ENCODE measurements around the gene PLB1.

PLB1 gene

DNA sequence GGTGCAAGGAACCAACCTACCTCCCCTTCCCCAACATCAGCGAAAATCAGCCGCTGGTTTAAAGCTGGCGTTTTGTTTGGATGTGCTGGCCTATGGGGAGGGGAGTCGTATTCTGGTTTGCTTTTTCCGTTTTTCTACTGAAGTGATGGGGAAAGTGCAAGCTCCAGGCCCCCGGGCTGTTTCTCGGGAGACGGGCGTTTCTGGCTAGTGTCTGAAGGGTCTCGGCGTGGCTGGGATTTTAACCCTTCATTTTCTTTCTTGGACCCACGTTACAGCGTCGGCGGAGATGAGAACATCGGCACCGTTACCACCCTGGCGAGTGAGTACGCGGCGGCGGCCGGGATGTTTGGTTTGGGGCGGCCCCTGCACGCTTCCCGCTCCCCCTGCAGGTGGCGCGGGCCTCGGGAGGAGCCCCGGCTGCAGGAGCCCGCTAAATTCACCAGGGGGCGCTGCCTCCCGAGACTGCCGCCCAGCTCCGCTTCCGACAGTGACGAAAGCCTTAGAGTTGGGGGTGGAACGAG is 70.7 kb downstream of the PLB1 start:
- peak; percentile 68 for DNase-seq

GRCh38 chr2:28567061-28567471 is 71.2 kb downstream of the PLB1 start:
- no peak for DNase-seq

GRCh38 chr2:28568036-28568435 is 72.2 kb downstream of the PLB1 start:
- DNase-seq = no peak

GRCh38 chr2:28568533-28568932 is 72.7 kb downstream of the PLB1 start:
- DNase-seq = no peak

GRCh38 chr2:28570431-28570830 is 74.6 kb downstream of the PLB1 start:
- no peak for DNase-seq

- DNase-seq = no peak
Observed at GRCh38 chr2:28576714-28577113, 80.9 kb downstream of the PLB1 start.

DNA sequence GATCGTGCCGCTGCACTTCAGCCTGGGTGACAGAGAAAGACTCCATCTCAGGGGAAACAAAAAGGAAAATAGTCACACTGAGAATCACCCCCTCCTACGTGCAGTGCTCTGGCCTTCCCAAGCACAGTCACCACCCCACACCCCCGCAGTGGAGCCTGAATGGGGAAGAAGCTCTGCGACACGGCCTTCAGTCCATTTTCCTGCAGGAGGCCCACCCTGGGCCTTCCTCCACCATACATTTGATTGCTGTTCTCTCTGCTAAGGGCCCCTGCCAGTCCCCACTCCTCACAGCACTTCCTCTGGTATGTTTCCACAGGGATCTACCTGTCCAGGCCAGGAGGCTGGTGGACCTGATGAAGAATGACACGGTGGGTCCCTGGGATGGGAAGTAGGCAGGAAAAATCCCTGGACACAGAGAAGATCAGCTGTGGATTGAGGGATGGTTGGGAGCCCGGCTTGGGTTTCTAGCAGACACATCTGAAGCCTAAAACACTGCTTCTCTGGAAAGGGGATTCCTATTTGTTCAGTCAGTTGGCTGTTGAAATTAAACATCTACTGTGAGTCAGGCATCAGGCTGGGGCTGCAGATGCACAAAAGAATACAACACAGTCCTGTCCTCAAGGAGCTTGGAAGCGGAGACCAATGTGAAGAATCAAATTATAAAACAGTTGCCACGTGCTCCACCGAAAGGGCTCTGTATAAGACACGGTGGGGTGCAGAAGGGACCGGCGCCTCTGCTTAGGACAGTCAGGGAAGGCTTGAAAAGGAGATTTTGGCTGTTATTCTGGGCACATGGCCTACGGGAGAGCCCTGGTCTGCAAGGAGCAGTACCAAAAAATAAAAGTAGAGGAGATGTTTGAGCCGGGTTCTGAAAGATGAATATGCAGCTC is 82.2 kb downstream of the PLB1 start:
- DNase-seq = no peak

- DNase-seq = no peak
Observed at GRCh38 chr2:28578774-28579173, 82.9 kb downstream of the PLB1 start.

DNA sequence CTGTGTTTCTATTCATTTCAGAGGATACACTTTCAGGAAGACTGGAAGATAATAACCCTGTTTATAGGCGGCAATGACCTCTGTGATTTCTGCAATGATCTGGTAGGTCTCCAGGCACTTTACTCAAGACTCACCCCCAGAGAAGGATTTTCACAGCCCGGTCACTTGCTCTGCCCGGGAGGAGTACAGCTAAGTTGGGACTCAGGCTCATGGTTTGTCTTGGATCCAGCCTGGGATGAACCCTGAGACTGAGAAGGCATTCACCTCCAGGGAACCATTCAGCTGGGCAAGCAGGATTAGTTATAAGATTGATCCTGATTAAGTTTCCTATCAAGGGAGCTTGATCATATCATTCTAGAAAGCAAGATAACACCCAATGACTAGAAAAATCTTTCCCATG is 83.7 kb downstream of the PLB1 start:
- no peak for DNase-seq

- no peak for DNase-seq
Observed at GRCh38 chr2:28580078-28580477, 84.2 kb downstream of the PLB1 start.

GRCh38 chr2:28581312-28581711 is 85.5 kb downstream of the PLB1 start:
- no peak for DNase-seq

DNA sequence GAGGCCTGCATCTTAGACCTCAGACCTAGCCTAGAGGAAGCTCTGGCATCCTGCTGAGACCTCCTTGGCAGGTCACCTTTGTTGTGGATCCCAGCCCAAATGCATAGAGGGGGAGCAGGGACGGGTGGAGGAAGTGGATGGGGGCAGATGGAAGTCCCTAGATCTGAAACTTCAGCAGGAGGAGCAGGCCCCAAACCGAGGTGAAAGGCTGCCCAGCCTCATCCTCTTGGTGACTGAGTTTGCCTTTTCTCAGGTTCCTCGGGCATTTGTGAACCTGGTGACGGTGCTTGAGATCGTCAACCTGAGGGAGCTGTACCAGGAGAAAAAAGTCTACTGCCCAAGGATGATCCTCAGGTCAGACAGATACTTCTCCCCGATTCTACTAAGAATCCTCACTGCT is 86.3 kb downstream of the PLB1 start:
- DNase-seq = no peak

GRCh38 chr2:28582595-28582994 is 86.7 kb downstream of the PLB1 start:
- DNase-seq = no peak

DNA sequence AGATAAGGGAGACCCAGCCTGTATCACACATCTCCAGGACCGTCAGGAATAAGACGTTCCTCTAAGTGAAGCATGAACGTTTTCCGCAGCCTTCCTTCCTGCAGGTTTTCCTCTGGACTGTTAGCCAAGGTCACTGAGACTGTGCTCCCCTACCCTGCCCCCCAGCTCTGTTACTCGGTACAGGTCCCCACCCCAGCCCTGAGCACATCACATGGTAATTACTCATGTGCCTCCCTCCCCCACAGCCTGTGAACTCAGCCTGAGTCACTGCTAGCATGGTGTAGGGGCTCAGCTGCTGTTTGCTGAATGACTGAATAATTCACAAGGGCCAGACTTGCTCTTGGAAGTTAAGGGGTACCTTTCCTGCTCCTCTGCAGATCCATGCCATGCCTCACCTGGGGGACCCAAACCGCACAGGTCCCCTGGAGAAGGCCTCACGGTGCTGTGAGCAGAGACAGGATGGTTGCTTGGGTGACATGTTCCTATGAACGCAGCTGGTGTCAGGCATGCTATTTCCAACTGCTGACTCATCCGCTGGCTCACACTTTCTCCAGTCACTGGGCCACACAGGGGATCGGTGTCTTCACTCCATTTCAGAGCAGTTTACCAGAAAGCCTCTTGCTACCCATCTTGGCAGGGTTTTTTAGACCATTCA is 88.2 kb downstream of the PLB1 start:
- peak; percentile 50 for DNase-seq

DNA sequence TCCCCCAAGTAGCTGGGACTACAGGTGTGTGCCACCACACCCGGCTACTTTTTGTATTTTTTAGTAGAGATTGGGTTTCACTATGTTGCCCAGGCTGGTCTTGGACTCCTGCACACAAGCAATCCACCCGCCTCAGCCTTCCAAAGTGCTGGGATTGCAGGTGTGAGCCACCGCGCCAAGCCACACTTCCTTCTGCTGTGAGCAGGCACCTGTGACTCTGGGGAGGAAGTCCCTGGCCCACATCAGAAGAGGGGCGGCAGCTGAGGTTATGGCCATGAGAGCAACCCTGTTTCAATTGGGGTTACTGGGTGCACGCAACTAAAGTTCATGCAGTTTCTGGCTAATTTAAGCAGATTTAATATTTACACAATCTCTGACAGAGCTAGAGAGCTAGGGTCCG is 91.0 kb downstream of the PLB1 start:
- no peak for DNase-seq

- no peak for DNase-seq
Observed at GRCh38 chr2:28587526-28588291, 91.8 kb downstream of the PLB1 start.

GRCh38 chr2:28588292-28588670 is 92.4 kb downstream of the PLB1 start:
- DNase-seq = no peak

- no peak for DNase-seq
Observed at GRCh38 chr2:28589746-28590463, 94.0 kb downstream of the PLB1 start.

DNA sequence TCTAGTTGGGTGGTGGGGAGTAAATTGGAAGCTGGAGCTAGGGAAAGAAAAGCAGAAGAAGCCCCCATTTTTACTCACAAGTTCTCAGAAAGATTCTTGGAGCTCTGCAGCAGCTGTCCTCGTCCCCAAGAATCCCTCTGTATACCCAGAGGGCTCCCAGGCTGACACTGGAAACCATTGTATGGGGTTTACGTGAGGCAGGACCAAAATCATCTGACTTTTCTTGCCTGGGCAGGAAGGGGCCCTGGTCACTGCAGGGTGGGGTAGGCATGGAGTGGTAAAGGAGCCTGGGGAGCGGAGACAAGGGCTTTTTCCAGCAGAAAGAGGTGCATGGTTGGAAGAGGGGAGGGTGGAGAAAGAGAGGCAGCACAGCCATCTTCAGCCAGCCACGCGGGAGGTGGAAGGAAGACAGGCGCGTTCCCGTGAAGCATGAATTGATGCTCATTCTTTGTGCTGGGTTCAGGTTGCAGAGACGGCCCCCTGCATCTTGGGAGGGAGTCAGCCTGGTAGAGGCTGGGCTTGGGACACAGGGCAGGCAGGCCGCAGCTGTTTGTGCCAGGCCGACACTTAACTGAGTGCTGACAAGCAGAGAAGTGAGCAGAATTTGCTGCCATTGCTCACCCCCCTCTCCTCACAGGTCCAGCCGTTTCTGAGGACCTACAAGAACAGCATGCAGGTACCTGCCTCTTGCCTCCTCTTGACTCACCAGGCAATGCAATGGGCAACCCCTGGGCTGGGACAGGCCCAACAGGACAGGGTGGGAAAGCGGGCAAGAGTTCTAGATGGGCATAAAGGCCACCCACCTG is 94.8 kb downstream of the PLB1 start:
- DNase-seq = no peak

DNA sequence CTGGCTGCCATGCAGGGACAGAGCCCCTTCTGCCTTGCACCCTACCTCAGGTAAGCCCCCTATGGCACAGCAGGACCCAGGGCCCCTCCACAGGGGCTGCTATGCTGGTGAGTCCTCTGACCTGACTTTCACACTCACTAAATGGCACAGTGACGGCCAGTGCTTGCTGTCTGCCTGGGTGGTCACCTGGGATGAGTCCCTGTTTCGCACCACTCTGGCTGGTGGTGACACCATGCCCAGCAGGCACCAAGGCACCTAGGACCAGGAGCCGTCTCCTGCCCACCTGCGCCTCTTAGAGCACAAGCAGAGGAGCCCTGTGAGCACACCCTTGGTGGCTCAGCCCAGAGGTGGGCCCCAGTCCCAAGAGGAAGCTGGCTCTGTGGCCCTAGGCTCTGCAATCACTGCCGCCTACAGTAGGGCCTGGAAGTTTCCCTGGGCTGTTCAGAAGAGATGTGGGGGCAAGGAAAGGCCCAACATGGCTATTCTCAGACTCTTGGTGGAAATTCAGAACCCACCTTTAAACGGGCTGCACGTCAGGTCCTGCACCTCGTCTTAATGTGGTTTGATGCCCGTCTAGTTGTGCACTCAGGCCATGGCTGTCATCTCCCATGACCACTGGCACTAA is 96.0 kb downstream of the PLB1 start:
- no peak for DNase-seq

- no peak for DNase-seq
Observed at GRCh38 chr2:28592481-28592880, 96.6 kb downstream of the PLB1 start.

Measured in GDM1 (cell line).